Stimulated activated CD8-positive, alpha-beta memory T cell treated with anti-CD3 and anti-CD28 coated beads, Interleukin-2, amount 100 ng/mL, for 1 hour (primary cell): Measurements from ENCODE around the gene RPS19.

ENCODE experiments used
- DNase-seq, 2 donors: peaks; one replicate each; pipeline ENCODE4 v3.0.0-alpha.2; 2020; ENCODE audit warnings: low read depth in 2 of 2

Gene RPS19

DNA sequence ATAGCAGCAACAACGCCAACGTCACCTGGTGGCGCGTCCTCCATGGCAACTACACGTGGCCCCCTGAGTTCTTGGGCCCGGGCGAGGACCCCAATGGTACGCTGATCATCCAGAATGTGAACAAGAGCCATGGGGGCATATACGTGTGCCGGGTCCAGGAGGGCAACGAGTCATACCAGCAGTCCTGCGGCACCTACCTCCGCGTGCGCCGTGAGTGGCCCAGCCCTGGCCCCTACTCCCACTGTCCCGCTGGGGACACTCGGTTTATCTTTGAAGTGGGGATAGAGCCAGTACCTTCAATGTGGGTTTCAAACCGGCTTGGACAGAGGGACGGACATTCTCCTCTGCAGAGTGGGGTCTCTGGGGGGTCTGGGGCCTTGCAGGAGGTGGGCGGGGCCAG lies 19.0 kb downstream of the RPS19 start:
- DNase-seq, result no peak

GRCh38 chr19:41879670-41880328 lies 19.7 kb downstream of the RPS19 start:
- DNase-seq, result no peak

DNA sequence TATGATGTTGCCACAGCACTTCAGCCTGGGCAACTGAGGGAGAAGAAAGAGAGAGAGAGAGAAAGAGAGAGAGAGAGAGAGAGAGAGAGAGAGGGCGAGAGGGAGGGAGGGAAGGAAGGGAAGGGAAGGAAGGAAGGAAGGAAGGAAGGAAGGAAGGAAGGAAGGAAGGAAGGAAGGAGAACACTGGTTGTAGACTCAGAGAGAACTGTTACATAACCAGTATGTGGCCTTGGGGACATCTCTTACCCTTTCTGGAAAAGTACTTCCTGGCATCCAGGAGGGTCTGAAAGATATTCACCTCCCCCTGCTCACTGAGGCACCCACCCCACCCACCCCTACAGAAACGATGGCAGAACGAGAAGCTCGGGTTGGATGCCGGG lies 20.3 kb downstream of the RPS19 start:
- no peak for DNase-seq

- DNase-seq, result peak; percentile 27 to 38
These were observed 22.8 kb downstream of the RPS19 start, which contains the start of gene ARHGEF1 for GRCh38 chr19:41882568-41883462. ARHGEF1 (plus strand) TSS chr19:41883184; CDS start chr19:41888083, 4,899 bp downstream.

DNA sequence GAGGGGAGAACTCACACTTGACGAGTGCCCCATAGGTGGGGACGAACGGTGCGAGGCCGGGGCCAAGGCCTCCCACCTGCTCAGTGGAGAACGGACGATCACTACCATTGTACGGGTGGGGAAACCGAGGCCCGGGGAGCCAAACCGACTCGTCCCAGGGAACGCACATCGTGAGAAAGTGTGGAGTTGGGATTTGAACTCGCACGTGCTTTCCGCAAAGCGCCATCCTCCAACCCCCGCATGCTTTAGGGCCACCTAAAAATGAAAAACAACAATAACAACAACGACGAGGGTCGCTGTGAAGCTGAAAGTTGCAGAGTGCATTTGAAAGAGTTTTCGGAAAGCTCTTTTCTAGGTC lies 23.4 kb downstream of the RPS19 start:
- no peak for DNase-seq

DNA sequence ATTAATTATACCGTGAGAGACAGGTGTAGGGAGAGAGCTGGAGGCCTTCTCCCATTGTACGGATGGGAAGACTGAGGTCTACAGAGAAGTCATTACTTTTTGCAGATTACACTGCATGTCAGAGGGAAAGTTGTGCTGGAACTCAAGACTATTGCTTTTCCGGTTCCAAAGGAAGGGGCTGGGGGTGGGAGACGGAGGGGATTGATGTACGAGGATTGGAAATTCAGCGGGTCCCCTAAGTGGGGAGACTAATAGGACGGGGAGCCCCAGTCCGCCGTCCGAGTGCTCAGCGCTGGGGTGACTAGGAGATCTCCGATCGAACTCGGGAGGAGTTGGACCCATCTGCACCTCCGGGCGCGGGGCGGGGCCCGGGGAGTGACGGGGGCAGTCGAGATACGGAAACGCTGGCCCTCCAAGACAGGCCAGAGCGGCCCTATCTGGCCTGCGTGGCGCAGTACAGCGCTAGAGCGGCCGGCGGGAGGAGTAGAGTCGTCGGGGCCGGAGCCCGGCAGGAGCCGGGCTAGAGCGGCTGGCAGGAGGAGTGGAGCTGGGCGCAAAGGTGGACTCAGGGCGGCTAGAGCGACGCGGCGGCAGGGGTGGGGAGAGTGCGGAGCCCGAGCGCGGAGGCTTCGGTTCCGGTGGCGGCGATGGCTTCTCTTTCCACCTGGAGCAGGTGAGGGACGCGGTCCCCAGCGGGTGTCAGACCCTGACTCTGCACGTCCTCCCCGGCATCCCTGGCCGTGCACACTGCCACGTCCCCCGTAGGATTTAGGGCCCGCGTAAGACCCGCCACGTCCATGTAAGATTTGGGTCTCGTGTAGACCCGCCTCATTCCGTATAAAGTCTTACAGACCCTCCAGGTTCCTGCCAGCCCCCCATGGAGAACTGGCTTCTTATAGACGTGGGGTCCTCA lies 24.0 kb downstream of the RPS19 start:
- DNase-seq, result peak; percentile 79

DNA sequence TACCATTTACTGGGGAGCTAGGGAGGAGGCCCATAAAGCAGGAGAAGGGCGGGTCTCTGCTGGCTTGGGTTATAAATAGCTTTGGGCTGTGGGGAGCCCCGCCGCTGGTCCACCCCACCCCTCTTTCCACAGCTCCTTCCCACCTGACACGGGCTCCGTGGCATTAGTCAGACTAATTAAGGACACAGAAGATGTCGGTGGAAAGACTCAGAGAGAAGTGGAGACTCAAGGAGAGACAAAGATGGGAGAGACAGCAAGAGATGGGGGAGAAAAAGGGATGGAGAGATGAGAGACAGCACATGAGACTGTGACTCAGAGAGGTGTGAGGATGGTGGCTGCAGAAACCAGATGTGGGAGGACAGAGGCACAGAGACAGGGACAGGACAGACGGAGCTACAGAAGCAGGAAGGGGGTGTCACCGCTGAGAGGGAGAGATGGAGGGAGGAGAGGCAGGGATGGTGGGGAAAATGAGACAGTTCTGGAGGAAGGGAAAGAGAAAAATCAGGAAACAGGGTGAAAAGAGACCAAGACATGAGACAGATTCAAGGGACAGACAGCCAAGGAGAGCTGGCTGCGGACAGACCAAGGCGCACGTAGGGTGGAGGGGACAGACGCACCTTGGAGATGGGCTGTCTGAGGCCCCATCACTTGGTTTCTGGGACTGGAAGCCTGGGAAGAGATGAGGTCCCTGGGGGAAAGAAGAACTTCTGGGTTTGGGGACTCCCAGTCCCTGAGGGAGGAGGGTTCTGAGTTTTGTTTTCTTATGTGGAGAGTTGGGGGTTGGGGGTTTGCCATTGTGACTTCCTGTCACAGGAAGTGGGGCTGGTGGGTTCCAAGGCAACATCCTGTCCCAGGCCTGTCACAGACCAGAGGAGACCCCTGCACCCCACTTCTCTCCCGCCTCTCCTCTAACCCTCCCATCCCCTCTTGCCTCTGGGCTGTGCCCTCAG lies 27.0 kb downstream of the RPS19 start:
- peak; percentile 42 to 49 for DNase-seq

DNA sequence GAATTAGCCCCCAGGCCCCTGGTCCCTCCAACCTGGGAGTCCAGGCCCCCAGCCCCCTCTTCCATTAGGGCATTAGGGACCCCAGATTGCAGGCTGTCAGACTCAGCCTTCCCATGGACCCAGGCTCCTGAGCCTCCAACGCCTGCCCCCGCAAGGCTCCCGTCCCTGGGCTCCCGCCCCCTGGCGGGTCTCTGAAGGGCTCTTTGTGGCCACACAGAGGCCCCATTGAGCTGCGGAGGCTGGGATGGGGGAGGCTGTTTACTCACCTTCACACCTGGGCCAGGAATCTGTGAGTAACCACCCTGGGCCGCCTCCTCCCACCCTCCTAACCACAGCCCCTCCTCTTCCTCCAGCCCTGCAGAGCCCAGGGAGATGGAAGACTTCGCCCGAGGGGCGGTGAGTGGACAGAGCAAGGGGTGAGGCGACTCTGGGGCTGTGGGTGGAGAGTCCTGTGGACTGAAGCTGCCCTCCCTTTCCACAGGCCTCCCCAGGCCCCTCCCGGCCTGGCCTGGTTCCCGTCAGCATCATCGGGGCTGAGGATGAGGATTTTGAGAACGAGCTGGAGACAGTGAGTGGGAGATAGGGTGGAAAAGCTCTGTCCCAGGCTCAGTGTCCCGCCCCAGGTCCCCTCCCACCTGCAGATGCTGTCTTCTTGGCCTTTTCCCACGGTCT lies 27.8 kb downstream of the RPS19 start:
- peak; percentile 80 to 81 for DNase-seq

GRCh38 chr19:41888926-41889325 lies 28.9 kb downstream of the RPS19 start:
- no peak for DNase-seq

- no peak for DNase-seq
These were observed 29.8 kb downstream of the RPS19 start for GRCh38 chr19:41889896-41890295.

GRCh38 chr19:41890936-41891335 lies 30.9 kb downstream of the RPS19 start:
- DNase-seq, result no peak

GRCh38 chr19:41892173-41892902 lies 32.3 kb downstream of the RPS19 start:
- no peak for DNase-seq

GRCh38 chr19:41893899-41894298 lies 33.8 kb downstream of the RPS19 start:
- no peak for DNase-seq

- no peak for DNase-seq
These were observed 34.3 kb downstream of the RPS19 start for GRCh38 chr19:41894350-41894749.

DNA sequence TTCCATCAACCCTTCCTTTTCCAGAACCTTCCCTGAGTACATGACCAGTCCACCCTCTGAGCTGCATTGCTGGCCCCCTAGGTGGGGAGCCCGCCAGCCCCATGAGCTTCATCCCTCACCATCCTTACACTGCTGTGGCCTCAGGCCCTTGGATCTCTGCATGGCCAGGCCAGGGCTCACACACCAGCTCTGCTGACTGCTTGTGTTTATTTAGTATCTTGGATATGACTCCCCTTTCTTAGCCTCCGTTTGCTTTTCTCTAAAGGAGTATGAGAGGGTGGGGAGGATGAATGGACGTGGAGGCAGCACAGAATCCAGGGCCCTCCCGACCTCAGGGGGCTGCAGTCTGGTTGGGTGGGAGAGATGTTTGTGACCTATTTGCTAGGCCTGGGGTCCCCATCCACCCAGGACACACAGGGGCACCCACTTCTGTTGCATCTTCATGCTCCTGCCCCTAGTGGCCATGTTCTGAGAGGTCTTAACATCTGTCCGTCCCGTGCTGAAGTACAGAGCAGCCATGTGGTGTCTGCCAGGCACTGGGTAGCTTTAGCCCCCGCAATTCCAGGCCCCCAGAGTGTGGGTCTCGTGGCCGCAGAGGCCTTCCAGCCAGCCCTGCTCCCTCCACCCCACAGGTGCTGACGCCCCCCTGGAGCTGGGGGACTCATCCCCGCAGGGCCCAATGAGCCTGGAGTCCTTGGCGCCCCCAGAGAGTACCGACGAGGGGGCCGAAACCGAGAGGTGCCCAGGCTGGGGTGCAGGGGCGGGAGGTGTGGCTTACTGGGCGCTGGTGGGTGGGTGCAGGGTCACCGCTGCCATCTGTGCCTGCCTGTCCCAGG lies 35.9 kb downstream of the RPS19 start:
- DNase-seq, result no peak

GRCh38 chr19:41896581-41896942 lies 36.5 kb downstream of the RPS19 start:
- DNase-seq, result no peak

- DNase-seq, result no peak
These were observed 37.1 kb downstream of the RPS19 start for GRCh38 chr19:41897181-41897580.

DNA sequence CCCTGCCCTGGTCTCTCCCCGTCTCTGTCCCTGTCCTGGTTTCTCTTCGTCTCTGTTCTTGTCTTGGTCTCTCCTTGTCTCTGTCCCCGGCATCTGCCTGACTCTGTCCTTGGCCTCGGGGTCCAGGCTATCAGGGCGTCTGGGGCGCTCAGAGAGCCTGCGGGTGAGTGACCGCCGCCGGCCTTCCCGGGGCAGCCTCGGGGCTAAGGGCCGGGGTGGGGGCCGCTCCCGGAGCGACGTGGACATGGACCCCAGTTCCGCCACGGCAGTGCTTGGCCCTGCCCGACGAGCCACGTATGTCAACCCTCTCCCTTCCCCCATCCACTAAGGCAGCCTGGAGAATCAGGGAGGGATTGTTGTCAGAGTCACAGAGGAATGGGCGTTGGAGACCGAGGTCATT lies 37.8 kb downstream of the RPS19 start:
- DNase-seq, result no peak

DNA sequence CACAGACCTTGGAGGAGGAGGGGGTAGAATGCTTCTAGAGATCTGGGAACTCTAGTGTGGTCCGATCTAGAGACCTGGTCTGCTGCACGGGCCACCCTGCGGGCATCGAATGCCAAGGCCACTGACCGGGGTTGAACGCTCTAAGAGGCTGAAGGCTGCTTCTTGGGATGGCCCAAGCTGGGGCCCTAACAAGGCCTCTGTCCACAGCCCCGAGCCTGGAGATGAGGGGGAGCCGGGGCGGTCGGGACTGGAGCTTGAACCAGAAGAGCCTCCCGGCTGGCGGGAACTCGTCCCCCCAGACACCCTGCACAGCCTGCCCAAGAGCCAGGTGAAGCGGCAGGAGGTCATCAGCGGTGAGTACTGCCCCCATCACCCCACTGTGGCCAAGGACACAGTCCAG lies 38.2 kb downstream of the RPS19 start:
- DNase-seq, result no peak
